Ovary (tissue), 9 donors: ENCODE measurements around the gene CENPW. TPM values are rescaled to one million over a fixed set of nuclear protein-coding genes. Genes with fewer than 3 reads are reported as not detected.
A peak's percentile ranks its signal among the peaks of the same experiment; 100 is the strongest.

Experiments used
- DNase-seq, 5 donors: peaks; one replicate each; pipeline ENCODE4 v3.0.0-alpha.2; 2019 to 2020
- H3K27ac ChIP-seq, 2 donors: fragments of 200-600 bp; one replicate each; pipeline versions ENCODE4 v1.5.1 to v1.8.0; 2019 to 2022
- H3K27me3 ChIP-seq: fragments of 200-600 bp; one replicate; pipeline ENCODE4 v1.8.0; 2022
- H3K36me3 ChIP-seq: fragments of 200-600 bp; sonication (generic); one replicate; pipeline ENCODE4 v1.5.1; 2019
- H3K4me1 ChIP-seq: one replicate; pipeline ENCODE4 v1.8.1; 2013; ENCODE audit warnings: mild to moderate bottlenecking, moderate library complexity; ENCODE audit not compliant: insufficient read depth
- H3K4me3 ChIP-seq: fragments of 200-600 bp; sonication (generic); one replicate; pipeline ENCODE4 v1.5.1; 2017
- H3K9me3 ChIP-seq, 2 donors: fragments of 200-600 bp in 1 of 2; sonication (generic) in 1 of 2; one replicate each; pipeline versions ENCODE4 v1.5.1 to v1.8.1; 2013 to 2019; ENCODE audit warnings: mild to moderate bottlenecking in 1 of 2, moderate library complexity in 1 of 2
- CTCF ChIP-seq, 3 donors: fragments of 450-650 bp in 2 of 3; fragments of 200-600 bp in 1 of 3; IDR thresholded peaks; one replicate each; pipeline versions ENCODE4 v1.5.1 to v1.8.0; 2016 to 2022; ENCODE audit warnings: antibody characterized with exemption in 3 of 3, mild to moderate bottlenecking in 1 of 3
- EP300 ChIP-seq: sonication (generic); formaldehyde crosslinking; IDR thresholded peaks from one replicate; pipeline ENCODE4 v1.6.1; 2017; ENCODE audit warnings: antibody characterized with exemption
- POLR2A ChIP-seq: fragments of 450-650 bp; IDR thresholded peaks from one replicate; pipeline ENCODE4 v1.6.1; 2017; ENCODE audit warnings: antibody characterized with exemption, mild to moderate bottlenecking, moderate library complexity
- WGBS, 3 donors: extraction: QIAGEN DNeasy Blood & Tissue Kit in 1 of 3; methylation state at CpG; one replicate each; pipeline versions ENCODE4 v1.1.5 to v1.1.7; 2013 to 2017; 5-methylcytosine and 5-hydroxymethylcytosine counted together
- intact Hi-C, 4 donors: fragments of 100-400 bp; cut with DNase I; formaldehyde crosslinking; loops; one replicate each; pipeline versions ENCODE4 v1.11.0 to v1.15.1; 2022 to 2023
- polyA plus RNA-seq, 2 donors: library from polyadenylated mRNA; stranded (reverse); fragments of 200-250 nt in 1 of 2; fragments of 350-450 nt in 1 of 2; fragmentation: Illumina TruSeq in 1 of 2; extraction: RNeasy Lipid Tissue Mini Kit (QIAGEN cat#74804) in 1 of 2; gene quantifications; one replicate each; pipeline ENCODE4 v1.2.3, GENCODE V29; 2013 to 2014
- total RNA-seq, 7 donors: library from RNA; depleted of rRNA in 2 of 7; stranded (reverse); fragments of >200 nt in 2 of 7; fragmentation: NEBNext Ultra II Directional in 3 of 7; extraction: Animal tissue kit (Norgen Biotek cat#: 25700) in 3 of 7; gene quantifications; one replicate each; pipeline versions ENCODE4 v1.1.0 to v1.2.4, GENCODE V29; 2016 to 2023
- donor health status: DM: no; HTN: no; CAD: no; lungs with moderate emphysema.
- donor health status: DM: no; HTN: no; CAD: no.
- donor health status: Bipolar disorder and iron deficiency.
- donor health status: DM: yes; HTN: yes; CAD: no.
- donor health status: DM: no; HTN: no; CAD: no.
- donor health status: DM: yes; HTN: yes; CAD: no.

Gene CENPW
- total and polyA plus RNA-seq, 9 donors = 1.0 to 8.6 (median 2.4) TPM; not detected in 1

GRCh38 chr6:126341126-126341525, 1.2 kb downstream of the CENPW start:
- H3K9me3 ChIP-seq = no peaks in the 10 kb centered on the region
- H3K4me1 ChIP-seq = peaks cover 5% of the 10 kb centered on the region
- H3K27ac ChIP-seq = no peak overlapping the region
- intact Hi-C loops = no loop called here
- no peak for TF ChIP-seq EP300
- no peak for TF ChIP-seq POLR2A
- 51 to 53% (median 53%) methylated on average over 3 of the region's 3 CpGs for WGBS, 3 donors
- peak overlapping the region; percentile 52 for H3K4me3 ChIP-seq
- DNase-seq = no peak
- H3K27me3 ChIP-seq = no peaks in the 10 kb centered on the region
- H3K36me3 ChIP-seq = no peaks in the 10 kb centered on the region

GRCh38 chr6:126344181-126344580, 4.3 kb downstream of the CENPW start:
- Histone ChIP-seq H3K36me3 (no peaks in the 10 kb centered on the region), H3K4me1 (peaks cover 5% of the 10 kb centered on the region), H3K4me3 (no peak overlapping the region), H3K9me3 (no peaks in the 10 kb centered on the region), H3K27me3 (no peaks in the 10 kb centered on the region), H3K27ac (no peak overlapping the region)
- intact Hi-C loops = no loop called here
- no peak for DNase-seq
- TF ChIP-seq POLR2A (no peak), EP300 (no peak), CTCF (IDR thresholded peaks at IDR 0.05) (no peak)

GRCh38 chr6:126351960-126352359, 12.0 kb downstream of the CENPW start:
- Histone ChIP-seq H3K27me3 (no peaks in the 10 kb centered on the region), H3K36me3 (no peaks in the 10 kb centered on the region), H3K27ac (no peak overlapping the region), H3K4me3 (no peak overlapping the region), H3K4me1 (no peaks in the 10 kb centered on the region), H3K9me3 (no peaks in the 10 kb centered on the region)
- no peak for DNase-seq
- intact Hi-C loops = no loop called here
- TF ChIP-seq EP300 (no peak), POLR2A (no peak), CTCF (IDR thresholded peaks at IDR 0.05) (no peak)
- 88 to 97% (median 90%) methylated on average over 1 of the region's 1 CpG for WGBS, 3 donors

GRCh38 chr6:126352514-126352913, 12.6 kb downstream of the CENPW start:
- Histone ChIP-seq H3K27ac (no peak overlapping the region), H3K4me3 (no peak overlapping the region), H3K27me3 (no peaks in the 10 kb centered on the region), H3K36me3 (no peaks in the 10 kb centered on the region), H3K9me3 (no peaks in the 10 kb centered on the region), H3K4me1 (no peaks in the 10 kb centered on the region)
- intact Hi-C loops = no loop called here
- no peak for DNase-seq
- TF ChIP-seq CTCF (IDR thresholded peaks at IDR 0.05) (no peak), EP300 (no peak), POLR2A (no peak)

- H3K27me3 ChIP-seq = no peaks in the 10 kb centered on the region
- H3K9me3 ChIP-seq = no peaks in the 10 kb centered on the region
- H3K4me3 ChIP-seq = no peak overlapping the region
- H3K36me3 ChIP-seq = no peaks in the 10 kb centered on the region
- H3K27ac ChIP-seq = no peak overlapping the region
- H3K4me1 ChIP-seq = no peaks in the 10 kb centered on the region
- DNase-seq = no peak
- TF ChIP-seq EP300 = no peak
- TF ChIP-seq CTCF (IDR thresholded peaks at IDR 0.05) = no peak
- no peak for TF ChIP-seq POLR2A
- intact Hi-C loops = no loop called here
Measured at GRCh38 chr6:126356526-126356925, 16.6 kb downstream of the CENPW start.
